ENCODE measurements around the gene TMEM171. TPM values are rescaled to one million over a fixed set of nuclear protein-coding genes. Genes with fewer than 3 reads are reported as not detected.

The TMEM171 gene
- total RNA-seq, 2 donors from 2014 or later, result not detected

DNA sequence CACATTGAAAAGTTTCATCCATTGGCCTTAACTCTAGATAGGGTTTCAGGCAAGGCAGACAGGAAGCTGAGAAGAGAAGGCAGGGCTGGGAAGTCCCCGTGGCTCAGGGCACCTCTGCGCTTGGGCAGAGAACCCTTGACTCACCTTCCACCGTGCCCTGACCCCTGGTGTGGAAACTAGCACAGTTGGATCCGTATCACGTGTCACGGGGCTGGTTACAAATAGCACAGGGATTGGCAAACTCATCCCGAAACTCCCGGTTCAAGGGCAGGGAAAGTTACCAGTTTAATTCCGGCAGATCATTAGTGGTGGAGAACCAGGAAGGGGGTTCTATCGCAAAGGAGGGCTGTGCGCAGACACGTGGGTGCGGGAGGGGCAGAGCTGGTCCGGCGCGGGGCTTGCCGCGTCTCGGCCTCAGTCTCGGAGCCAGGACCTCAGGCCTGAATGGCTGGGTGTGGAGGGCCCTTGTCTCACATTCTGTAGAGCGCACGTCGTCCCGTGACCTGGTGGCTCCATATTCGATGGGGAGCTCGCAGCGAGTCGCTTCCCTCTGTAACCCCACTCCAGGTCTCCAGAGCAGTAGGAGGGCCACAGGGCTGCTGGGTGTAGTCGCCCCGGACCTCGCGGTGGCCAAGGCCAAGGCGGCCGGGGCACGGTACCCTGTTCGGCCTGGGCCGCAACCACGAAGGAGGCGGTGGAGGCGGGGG, 771 bp upstream of the TMEM171 start:
- H3K27ac ChIP-seq, result no peak overlapping the region
- no peaks in the 10 kb centered on the region for H3K27me3 ChIP-seq (replicated peaks; ENCODE audit: insufficient read depth)
- H3K36me3 ChIP-seq, result no peaks in the 10 kb centered on the region
- H3K9me3 ChIP-seq, result no peaks in the 10 kb centered on the region
- WGBS, result 69% methylated on average over 28 of the region's 40 CpGs
- no peak for DNase-seq (ENCODE audit: low spot score)
- intact Hi-C loops (cut with DNase I), result no loop called here
- no peak for TF ChIP-seq POLR2A (IDR thresholded peaks at IDR 0.05)
- TF ChIP-seq, protein P1, sequence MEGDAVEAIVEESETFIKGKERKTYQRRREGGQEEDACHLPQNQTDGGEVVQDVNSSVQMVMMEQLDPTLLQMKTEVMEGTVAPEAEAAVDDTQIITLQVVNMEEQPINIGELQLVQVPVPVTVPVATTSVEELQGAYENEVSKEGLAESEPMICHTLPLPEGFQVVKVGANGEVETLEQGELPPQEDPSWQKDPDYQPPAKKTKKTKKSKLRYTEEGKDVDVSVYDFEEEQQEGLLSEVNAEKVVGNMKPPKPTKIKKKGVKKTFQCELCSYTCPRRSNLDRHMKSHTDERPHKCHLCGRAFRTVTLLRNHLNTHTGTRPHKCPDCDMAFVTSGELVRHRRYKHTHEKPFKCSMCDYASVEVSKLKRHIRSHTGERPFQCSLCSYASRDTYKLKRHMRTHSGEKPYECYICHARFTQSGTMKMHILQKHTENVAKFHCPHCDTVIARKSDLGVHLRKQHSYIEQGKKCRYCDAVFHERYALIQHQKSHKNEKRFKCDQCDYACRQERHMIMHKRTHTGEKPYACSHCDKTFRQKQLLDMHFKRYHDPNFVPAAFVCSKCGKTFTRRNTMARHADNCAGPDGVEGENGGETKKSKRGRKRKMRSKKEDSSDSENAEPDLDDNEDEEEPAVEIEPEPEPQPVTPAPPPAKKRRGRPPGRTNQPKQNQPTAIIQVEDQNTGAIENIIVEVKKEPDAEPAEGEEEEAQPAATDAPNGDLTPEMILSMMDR (IDR thresholded peaks at IDR 0.05), result no peak
- no peak for TF ChIP-seq POLR2AphosphoS5 (IDR thresholded peaks at IDR 0.05)
- H3K4me3 ChIP-seq, result peak overlapping the region in 1 of 2 donors; percentile 33
- H3K4me1 ChIP-seq (replicated peaks), result no peaks in the 10 kb centered on the region

DNA sequence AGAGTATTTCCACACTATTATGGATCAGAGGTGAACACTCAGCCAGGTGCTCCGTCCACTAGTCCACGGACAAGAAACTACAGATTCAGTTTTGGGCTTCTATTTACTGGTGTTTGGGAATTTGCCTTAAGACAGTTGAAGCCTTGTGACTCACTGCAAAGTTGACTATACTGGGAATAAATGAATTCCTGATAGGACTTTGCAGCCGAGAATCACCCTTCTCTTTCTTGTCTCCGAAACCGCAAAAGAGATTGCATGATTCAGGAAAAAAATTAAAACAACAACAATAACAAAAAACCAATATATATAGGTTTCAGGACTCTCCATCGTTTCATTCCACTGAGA, 716 bp downstream of the TMEM171 start:
- TF ChIP-seq, protein P1 (IDR thresholded peaks at IDR 0.05), result no peak
- TF ChIP-seq POLR2AphosphoS5 (IDR thresholded peaks at IDR 0.05), result no peak
- TF ChIP-seq POLR2A (IDR thresholded peaks at IDR 0.05), result no peak
- DNase-seq (ENCODE audit: low spot score), result no peak
- intact Hi-C loops (cut with DNase I), result no loop called here
- no peaks in the 10 kb centered on the region for H3K9me3 ChIP-seq
- H3K4me3 ChIP-seq, result peak overlapping the region in 1 of 2 donors; percentile 33
- H3K4me1 ChIP-seq (replicated peaks), result no peaks in the 10 kb centered on the region
- H3K36me3 ChIP-seq, result no peaks in the 10 kb centered on the region
- 39% methylated on average over 6 of the region's 6 CpGs for WGBS
- H3K27ac ChIP-seq, result no peak overlapping the region
- H3K27me3 ChIP-seq (replicated peaks; ENCODE audit: insufficient read depth), result no peaks in the 10 kb centered on the region

DNA sequence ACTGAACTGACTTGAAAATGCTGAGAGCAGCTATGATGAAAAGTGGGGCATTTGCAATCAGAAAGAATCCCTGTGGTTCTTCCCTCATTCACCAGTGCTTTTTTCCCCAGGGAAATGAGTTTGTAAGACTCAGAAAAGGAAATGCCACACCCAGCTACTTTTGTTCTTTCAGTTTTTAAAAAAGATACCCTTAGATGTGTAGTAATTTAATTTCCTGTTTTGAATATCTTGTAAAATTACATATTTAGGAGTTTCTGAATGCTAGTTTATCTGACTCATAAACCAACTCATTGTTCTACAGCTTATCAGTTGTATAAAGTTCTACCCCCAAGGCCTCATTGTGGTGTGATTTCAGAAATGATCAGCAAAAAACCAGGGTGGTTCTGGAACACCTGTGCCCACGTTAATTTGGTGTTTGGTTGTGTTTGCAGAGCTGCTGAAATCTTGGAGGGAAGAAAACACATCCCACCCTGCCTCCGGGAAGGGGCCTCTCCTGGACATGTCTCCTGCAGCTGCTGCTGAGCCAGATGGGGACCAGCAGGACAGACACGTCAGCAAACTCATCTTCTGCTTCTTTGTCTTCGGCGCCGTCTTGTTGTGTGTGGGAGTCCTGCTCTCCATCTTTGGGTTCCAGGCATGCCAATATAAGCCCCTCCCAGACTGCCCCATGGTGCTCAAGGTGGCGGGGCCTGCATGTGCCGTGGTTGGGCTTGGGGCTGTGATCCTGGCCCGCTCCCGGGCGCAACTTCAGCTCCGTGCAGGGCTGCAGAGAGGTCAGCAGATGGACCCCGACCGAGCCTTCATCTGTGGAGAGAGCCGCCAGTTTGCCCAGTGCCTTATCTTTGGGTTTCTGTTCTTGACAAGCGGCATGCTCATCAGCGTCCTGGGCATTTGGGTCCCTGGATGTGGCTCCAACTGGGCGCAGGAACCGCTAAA, 2.8 kb downstream of the TMEM171 start:
- no peak overlapping the region for H3K27ac ChIP-seq
- intact Hi-C loops (cut with DNase I), result no loop called here
- H3K27me3 ChIP-seq (replicated peaks; ENCODE audit: insufficient read depth), result no peaks in the 10 kb centered on the region
- no peaks in the 10 kb centered on the region for H3K4me1 ChIP-seq (replicated peaks)
- no peak overlapping the region for H3K4me3 ChIP-seq
- H3K9me3 ChIP-seq, result no peaks in the 10 kb centered on the region
- WGBS, result 80% methylated on average over 18 of the region's 19 CpGs
- H3K36me3 ChIP-seq, result no peaks in the 10 kb centered on the region
- DNase-seq (ENCODE audit: low spot score), result no peak
- TF ChIP-seq POLR2AphosphoS5 (IDR thresholded peaks at IDR 0.05), result no peak
- TF ChIP-seq, protein P1 (IDR thresholded peaks at IDR 0.05), result no peak
- TF ChIP-seq POLR2A (IDR thresholded peaks at IDR 0.05), result no peak

DNA sequence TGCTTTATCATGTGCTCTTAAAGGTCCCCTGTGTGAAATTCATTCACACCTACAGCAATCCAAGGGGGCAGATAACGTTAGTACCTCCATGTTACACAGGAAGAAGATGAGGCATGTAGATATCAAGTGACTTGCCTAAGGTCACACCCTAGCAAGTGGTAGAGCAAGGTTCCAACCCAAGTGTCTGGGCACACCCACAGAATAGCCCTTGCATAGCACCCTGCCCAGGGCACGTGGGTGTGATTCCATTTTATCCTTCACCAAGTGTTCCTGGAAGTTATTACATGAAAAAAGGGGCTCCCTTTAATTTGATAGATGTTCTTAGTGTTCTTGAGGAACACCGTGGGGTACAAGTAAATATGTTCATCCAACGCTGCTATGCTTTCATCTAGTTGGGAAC, 4.9 kb downstream of the TMEM171 start:
- no peaks in the 10 kb centered on the region for H3K27me3 ChIP-seq (replicated peaks; ENCODE audit: insufficient read depth)
- H3K4me1 ChIP-seq (replicated peaks), result no peaks in the 10 kb centered on the region
- H3K36me3 ChIP-seq, result no peaks in the 10 kb centered on the region
- intact Hi-C loops (cut with DNase I), result no loop called here
- TF ChIP-seq POLR2AphosphoS5 (IDR thresholded peaks at IDR 0.05) (no peak), POLR2A (IDR thresholded peaks at IDR 0.05) (no peak)
- TF ChIP-seq, protein P1 (IDR thresholded peaks at IDR 0.05), result no peak
- WGBS, result 80% methylated on average over 4 of the region's 4 CpGs
- DNase-seq (ENCODE audit: low spot score), result no peak
- H3K27ac ChIP-seq, result no peak overlapping the region
- H3K4me3 ChIP-seq, result no peak overlapping the region
- no peaks in the 10 kb centered on the region for H3K9me3 ChIP-seq
